ENCODE results near the gene SMAD9.
A peak's percentile ranks its signal among the peaks of the same experiment; 100 is the strongest.

The SMAD9 gene

DNA sequence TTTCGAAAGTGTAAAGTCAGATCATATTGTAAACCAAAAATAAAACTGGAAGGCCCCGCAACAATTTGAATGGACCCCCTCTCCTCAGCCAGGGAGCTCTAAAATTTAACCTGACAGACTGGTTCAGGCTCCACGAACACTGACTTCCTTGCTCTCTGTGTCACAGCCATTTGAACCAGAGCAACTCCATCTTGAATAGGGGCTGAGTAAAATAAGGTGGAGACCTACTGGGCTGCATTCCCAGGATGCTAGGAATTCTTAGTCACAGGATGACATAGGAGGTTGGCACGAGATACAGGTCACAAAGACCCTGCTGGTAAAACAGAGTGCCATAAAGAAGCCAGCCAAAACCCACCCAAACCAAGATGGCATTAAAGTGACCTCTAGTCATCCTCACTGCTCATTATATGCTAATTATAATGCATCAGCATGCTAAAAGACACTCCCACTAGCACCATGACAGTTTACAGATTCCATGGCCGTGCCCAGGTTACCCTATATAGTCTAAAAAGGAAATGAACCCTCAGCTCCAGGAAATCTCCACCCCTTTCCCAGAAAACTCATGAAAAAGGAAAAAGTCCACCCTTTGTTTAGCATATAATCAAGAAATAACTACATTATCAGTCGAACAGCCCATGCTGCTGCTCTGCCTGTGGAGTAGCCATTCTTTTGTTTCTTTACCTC lies 57.9 kb downstream of the SMAD9 start:
- no peak overlapping the region for H3K4me3 ChIP-seq (ENCODE audit: low read depth, low read length)
- in situ Hi-C loops (cut with HindIII; ENCODE audit: low sequenced_read_pairs): no loop called here
- TF ChIP-seq, protein P1, sequence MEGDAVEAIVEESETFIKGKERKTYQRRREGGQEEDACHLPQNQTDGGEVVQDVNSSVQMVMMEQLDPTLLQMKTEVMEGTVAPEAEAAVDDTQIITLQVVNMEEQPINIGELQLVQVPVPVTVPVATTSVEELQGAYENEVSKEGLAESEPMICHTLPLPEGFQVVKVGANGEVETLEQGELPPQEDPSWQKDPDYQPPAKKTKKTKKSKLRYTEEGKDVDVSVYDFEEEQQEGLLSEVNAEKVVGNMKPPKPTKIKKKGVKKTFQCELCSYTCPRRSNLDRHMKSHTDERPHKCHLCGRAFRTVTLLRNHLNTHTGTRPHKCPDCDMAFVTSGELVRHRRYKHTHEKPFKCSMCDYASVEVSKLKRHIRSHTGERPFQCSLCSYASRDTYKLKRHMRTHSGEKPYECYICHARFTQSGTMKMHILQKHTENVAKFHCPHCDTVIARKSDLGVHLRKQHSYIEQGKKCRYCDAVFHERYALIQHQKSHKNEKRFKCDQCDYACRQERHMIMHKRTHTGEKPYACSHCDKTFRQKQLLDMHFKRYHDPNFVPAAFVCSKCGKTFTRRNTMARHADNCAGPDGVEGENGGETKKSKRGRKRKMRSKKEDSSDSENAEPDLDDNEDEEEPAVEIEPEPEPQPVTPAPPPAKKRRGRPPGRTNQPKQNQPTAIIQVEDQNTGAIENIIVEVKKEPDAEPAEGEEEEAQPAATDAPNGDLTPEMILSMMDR (IDR thresholded peaks at IDR 0.05; ENCODE audit: low read depth, low read length): no peak
- DNase-seq (ENCODE audit: low read depth, low spot score): no peak

GRCh38 chr13:36859259-36859658 lies 60.8 kb downstream of the SMAD9 start:
- no peak overlapping the region for H3K4me3 ChIP-seq (ENCODE audit: low read depth, low read length)
- DNase-seq (ENCODE audit: low read depth, low spot score): no peak
- in situ Hi-C loops (cut with HindIII; ENCODE audit: low sequenced_read_pairs): no loop called here
- TF ChIP-seq, protein P1 (IDR thresholded peaks at IDR 0.05; ENCODE audit: low read depth, low read length): no peak

- TF ChIP-seq, protein P1 (IDR thresholded peaks at IDR 0.05; ENCODE audit: low read depth, low read length): peak; percentile 56
- DNase-seq (ENCODE audit: low read depth, low spot score): peak; percentile 66
- no peak overlapping the region for H3K4me3 ChIP-seq (ENCODE audit: low read depth, low read length)
- in situ Hi-C loops (cut with HindIII; ENCODE audit: low sequenced_read_pairs): no loop called here
Observed at GRCh38 chr13:36858290-36858689, 61.7 kb downstream of the SMAD9 start.

GRCh38 chr13:36857253-36857652 lies 62.8 kb downstream of the SMAD9 start:
- no peak overlapping the region for H3K4me3 ChIP-seq (ENCODE audit: low read depth, low read length)
- DNase-seq (ENCODE audit: low read depth, low spot score): no peak
- TF ChIP-seq, protein P1 (IDR thresholded peaks at IDR 0.05; ENCODE audit: low read depth, low read length): no peak
- in situ Hi-C loops (cut with HindIII; ENCODE audit: low sequenced_read_pairs): no loop called here

GRCh38 chr13:36850790-36851438 lies 69.1 kb downstream of the SMAD9 start:
- TF ChIP-seq, protein P1 (IDR thresholded peaks at IDR 0.05; ENCODE audit: low read depth, low read length): peak; percentile 29
- no peak for DNase-seq (ENCODE audit: low read depth, low spot score)
- in situ Hi-C loops (cut with HindIII; ENCODE audit: low sequenced_read_pairs): no loop called here
- no peak overlapping the region for H3K4me3 ChIP-seq (ENCODE audit: low read depth, low read length)

DNA sequence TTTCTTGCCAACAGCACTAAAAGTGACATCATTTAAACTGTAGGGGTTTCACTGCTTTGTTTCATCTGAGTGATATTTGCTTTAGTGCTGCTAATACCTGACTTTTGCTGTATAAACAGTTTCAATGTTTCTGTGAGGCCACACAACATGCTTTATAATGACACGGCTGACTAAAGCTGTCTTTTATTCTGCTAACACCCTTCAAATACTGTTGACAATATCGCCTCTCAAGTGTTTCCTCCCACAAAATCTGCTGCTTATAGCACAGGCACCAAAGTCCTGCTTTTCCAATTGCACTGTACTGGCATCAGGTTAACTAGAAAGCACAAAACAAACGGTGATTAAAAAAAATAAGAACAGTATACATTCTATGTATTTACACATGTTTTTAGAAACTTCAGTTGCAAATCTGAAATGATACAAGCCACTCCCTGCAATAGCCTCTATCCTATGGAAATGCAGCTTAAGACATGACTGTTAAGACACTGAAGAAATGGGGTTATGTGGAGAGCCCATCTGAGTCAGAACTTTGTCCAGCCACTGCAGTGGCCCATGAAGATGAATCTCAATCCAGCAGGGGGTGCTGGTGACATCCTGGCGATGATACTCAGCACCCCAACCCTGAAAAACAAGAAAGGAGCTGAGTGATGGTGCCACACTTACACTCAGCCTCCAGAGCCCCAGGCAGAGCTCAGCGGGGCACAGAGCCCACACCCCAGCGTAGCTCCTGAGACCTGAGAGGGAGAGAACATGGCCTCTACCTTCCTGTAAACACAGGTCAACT lies 71.6 kb downstream of the SMAD9 start:
- no peak for DNase-seq (ENCODE audit: low read depth, low spot score)
- H3K4me3 ChIP-seq (ENCODE audit: low read depth, low read length): no peak overlapping the region
- in situ Hi-C loops (cut with HindIII; ENCODE audit: low sequenced_read_pairs): no loop called here
- TF ChIP-seq, protein P1 (IDR thresholded peaks at IDR 0.05; ENCODE audit: low read depth, low read length): peak; percentile 21
